Memory B cell (primary cell): ENCODE measurements around the gene ADCY2.

Experiments
- ATAC-seq: fragments of 150-1000 bp; cut with Tn5 transposase; 2 replicates; pipeline ENCODE4 v1.10.0; 2021; ENCODE audit warnings: low read depth, mild to moderate bottlenecking, moderate library complexity
- DNase-seq, 2 donors: peaks; one replicate each; pipeline ENCODE4 v3.0.0; 2022; ENCODE audit warnings: low spot score in 2 of 2
- H3K27ac Mint-ChIP-seq: one replicate; pipeline ENCODE4 v1.8.0; 2022; ENCODE audit warnings: mild to moderate bottlenecking, moderate library complexity, mixed read lengths
- H3K27me3 Mint-ChIP-seq: one replicate; pipeline ENCODE4 v1.8.0; 2022; ENCODE audit warnings: mixed read lengths
- H3K36me3 Mint-ChIP-seq: one replicate; pipeline ENCODE4 v1.8.0; 2022; ENCODE audit warnings: mild to moderate bottlenecking, mixed read lengths
- H3K4me1 Mint-ChIP-seq: one replicate; pipeline ENCODE4 v1.8.0; 2022; ENCODE audit warnings: mixed read lengths
- H3K4me3 Mint-ChIP-seq: one replicate; pipeline ENCODE4 v1.8.0; 2022; ENCODE audit warnings: mild to moderate bottlenecking, moderate library complexity, mixed read lengths
- H3K9me3 Mint-ChIP-seq: one replicate; pipeline ENCODE4 v1.8.0; 2022; ENCODE audit warnings: mixed read lengths

Gene ADCY2

GRCh38 chr5:7759951-7760580 is 364.1 kb downstream of the ADCY2 start:
- no peak for ATAC-seq
- no peaks in the 10 kb centered on the region for H3K9me3 Mint-ChIP-seq
- H3K36me3 Mint-ChIP-seq = no peaks in the 10 kb centered on the region
- H3K27ac Mint-ChIP-seq = no peak overlapping the region
- DNase-seq = no peak
- peaks cover 3% of the 10 kb centered on the region for H3K4me1 Mint-ChIP-seq
- H3K27me3 Mint-ChIP-seq = peaks cover 6% of the 10 kb centered on the region
- H3K4me3 Mint-ChIP-seq = no peak overlapping the region

- no peak overlapping the region for H3K4me3 Mint-ChIP-seq
- no peak overlapping the region for H3K27ac Mint-ChIP-seq
- ATAC-seq = no peak
- no peaks in the 10 kb centered on the region for H3K9me3 Mint-ChIP-seq
- H3K4me1 Mint-ChIP-seq = no peaks in the 10 kb centered on the region
- H3K36me3 Mint-ChIP-seq = no peaks in the 10 kb centered on the region
- DNase-seq = no peak
- H3K27me3 Mint-ChIP-seq = peaks cover 7% of the 10 kb centered on the region
Measured at GRCh38 chr5:7762267-7762666, 366.3 kb downstream of the ADCY2 start.

- peaks cover 3% of the 10 kb centered on the region for H3K27me3 Mint-ChIP-seq
- no peaks in the 10 kb centered on the region for H3K36me3 Mint-ChIP-seq
- H3K9me3 Mint-ChIP-seq = no peaks in the 10 kb centered on the region
- no peak overlapping the region for H3K27ac Mint-ChIP-seq
- ATAC-seq (no peak), DNase-seq (no peak)
- H3K4me3 Mint-ChIP-seq = no peak overlapping the region
- H3K4me1 Mint-ChIP-seq = no peaks in the 10 kb centered on the region
Measured at GRCh38 chr5:7763621-7764072, 367.7 kb downstream of the ADCY2 start.

- DNase-seq = no peak
- no peaks in the 10 kb centered on the region for H3K9me3 Mint-ChIP-seq
- no peak for ATAC-seq
- no peak overlapping the region for H3K27ac Mint-ChIP-seq
- H3K27me3 Mint-ChIP-seq = peaks cover 1% of the 10 kb centered on the region
- H3K4me3 Mint-ChIP-seq = no peak overlapping the region
- no peaks in the 10 kb centered on the region for H3K4me1 Mint-ChIP-seq
- H3K36me3 Mint-ChIP-seq = no peaks in the 10 kb centered on the region
Measured at GRCh38 chr5:7764452-7764851, 368.5 kb downstream of the ADCY2 start.

- Mint-ChIP-seq H3K27me3 (peaks cover 1% of the 10 kb centered on the region), H3K9me3 (no peaks in the 10 kb centered on the region), H3K36me3 (no peaks in the 10 kb centered on the region), H3K27ac (no peak overlapping the region), H3K4me3 (no peak overlapping the region), H3K4me1 (no peaks in the 10 kb centered on the region)
- DNase-seq (no peak), ATAC-seq (no peak)
Measured at GRCh38 chr5:7770436-7770835, 374.5 kb downstream of the ADCY2 start.

- Mint-ChIP-seq H3K36me3 (no peaks in the 10 kb centered on the region), H3K4me1 (no peaks in the 10 kb centered on the region), H3K27ac (no peak overlapping the region), H3K27me3 (peaks cover 3% of the 10 kb centered on the region), H3K4me3 (no peak overlapping the region), H3K9me3 (no peaks in the 10 kb centered on the region)
- ATAC-seq (no peak), DNase-seq (no peak)
Measured at GRCh38 chr5:7772141-7772540, 376.2 kb downstream of the ADCY2 start.

- ATAC-seq (no peak), DNase-seq (no peak)
- H3K9me3 Mint-ChIP-seq = no peaks in the 10 kb centered on the region
- no peaks in the 10 kb centered on the region for H3K36me3 Mint-ChIP-seq
- no peak overlapping the region for H3K4me3 Mint-ChIP-seq
- H3K27me3 Mint-ChIP-seq = peaks cover 3% of the 10 kb centered on the region
- no peak overlapping the region for H3K27ac Mint-ChIP-seq
- H3K4me1 Mint-ChIP-seq = no peaks in the 10 kb centered on the region
Measured at GRCh38 chr5:7773178-7773577, 377.2 kb downstream of the ADCY2 start.

- Mint-ChIP-seq H3K4me1 (peaks cover 3% of the 10 kb centered on the region), H3K9me3 (no peaks in the 10 kb centered on the region), H3K27me3 (peaks cover 8% of the 10 kb centered on the region), H3K27ac (no peak overlapping the region), H3K4me3 (no peak overlapping the region), H3K36me3 (no peaks in the 10 kb centered on the region)
- ATAC-seq (no peak), DNase-seq (no peak)
Measured at GRCh38 chr5:7776442-7776841, 380.5 kb downstream of the ADCY2 start.

GRCh38 chr5:7779019-7780005 is 383.4 kb downstream of the ADCY2 start:
- no peak overlapping the region for H3K4me3 Mint-ChIP-seq
- ATAC-seq = no peak
- peaks cover 3% of the 10 kb centered on the region for H3K4me1 Mint-ChIP-seq
- H3K27me3 Mint-ChIP-seq = peaks cover 10% of the 10 kb centered on the region
- no peaks in the 10 kb centered on the region for H3K9me3 Mint-ChIP-seq
- H3K36me3 Mint-ChIP-seq = no peaks in the 10 kb centered on the region
- no peak overlapping the region for H3K27ac Mint-ChIP-seq
- DNase-seq = no peak

- no peak overlapping the region for H3K27ac Mint-ChIP-seq
- H3K9me3 Mint-ChIP-seq = no peaks in the 10 kb centered on the region
- H3K4me1 Mint-ChIP-seq = peaks cover 3% of the 10 kb centered on the region
- no peak for DNase-seq
- ATAC-seq = no peak
- H3K4me3 Mint-ChIP-seq = no peak overlapping the region
- no peaks in the 10 kb centered on the region for H3K36me3 Mint-ChIP-seq
- H3K27me3 Mint-ChIP-seq = peaks cover 7% of the 10 kb centered on the region
Measured at GRCh38 chr5:7781899-7782298, 386.0 kb downstream of the ADCY2 start.

- Mint-ChIP-seq H3K36me3 (no peaks in the 10 kb centered on the region), H3K9me3 (no peaks in the 10 kb centered on the region), H3K4me3 (no peak overlapping the region), H3K27ac (no peak overlapping the region), H3K4me1 (no peaks in the 10 kb centered on the region), H3K27me3 (peaks cover 6% of the 10 kb centered on the region)
- DNase-seq = no peak
- no peak for ATAC-seq
Measured at GRCh38 chr5:7784683-7785380, 388.9 kb downstream of the ADCY2 start.

GRCh38 chr5:7787770-7788169 is 391.8 kb downstream of the ADCY2 start:
- Mint-ChIP-seq H3K27ac (no peak overlapping the region), H3K27me3 (peaks cover 6% of the 10 kb centered on the region), H3K4me1 (no peaks in the 10 kb centered on the region), H3K4me3 (no peak overlapping the region), H3K9me3 (no peaks in the 10 kb centered on the region), H3K36me3 (no peaks in the 10 kb centered on the region)
- ATAC-seq (no peak), DNase-seq (no peak)

GRCh38 chr5:7789567-7789966 is 393.6 kb downstream of the ADCY2 start:
- Mint-ChIP-seq H3K4me1 (no peaks in the 10 kb centered on the region), H3K27ac (no peak overlapping the region), H3K9me3 (no peaks in the 10 kb centered on the region), H3K36me3 (no peaks in the 10 kb centered on the region), H3K27me3 (peaks cover 4% of the 10 kb centered on the region), H3K4me3 (no peak overlapping the region)
- ATAC-seq = no peak
- DNase-seq = no peak

GRCh38 chr5:7793895-7794294 is 398.0 kb downstream of the ADCY2 start:
- H3K9me3 Mint-ChIP-seq = no peaks in the 10 kb centered on the region
- H3K27me3 Mint-ChIP-seq = peaks cover 4% of the 10 kb centered on the region
- H3K27ac Mint-ChIP-seq = no peak overlapping the region
- H3K36me3 Mint-ChIP-seq = no peaks in the 10 kb centered on the region
- H3K4me3 Mint-ChIP-seq = no peak overlapping the region
- DNase-seq (no peak), ATAC-seq (no peak)
- H3K4me1 Mint-ChIP-seq = no peaks in the 10 kb centered on the region
